Measurements from ENCODE around the gene XRCC4.

DNA sequence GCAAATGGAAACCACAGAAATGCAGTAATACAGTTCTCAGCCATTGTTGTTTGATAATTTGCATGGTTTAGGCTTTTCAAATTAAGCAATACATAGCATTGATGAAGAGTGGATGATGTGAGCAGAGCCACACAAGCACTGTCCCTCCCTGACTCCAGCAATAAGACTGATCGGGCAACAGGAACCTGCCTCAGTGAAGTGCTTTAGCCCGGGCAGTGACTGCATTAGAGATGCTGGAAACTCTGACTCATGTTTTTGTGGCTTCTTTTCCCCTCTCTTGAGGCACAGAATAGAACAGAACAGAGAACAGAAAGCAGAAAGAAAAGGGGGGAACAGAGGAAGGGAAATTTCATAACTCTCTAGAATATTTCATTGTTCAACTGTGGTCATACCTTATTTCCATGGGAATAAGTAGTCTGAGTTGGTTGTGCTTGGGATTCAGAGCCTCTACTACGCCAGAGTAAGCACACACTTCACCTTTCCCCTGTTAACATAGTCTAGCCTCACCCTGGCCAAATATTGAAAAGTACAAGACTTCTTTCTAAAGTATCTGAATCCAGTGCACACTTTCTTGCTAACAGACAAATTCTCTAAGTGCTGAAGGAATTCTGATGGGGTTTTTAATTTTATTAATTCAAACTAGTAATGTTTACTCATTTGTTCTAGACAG lies 229.4 kb downstream of the XRCC4 start:
- TF ChIP-seq, protein P1, sequence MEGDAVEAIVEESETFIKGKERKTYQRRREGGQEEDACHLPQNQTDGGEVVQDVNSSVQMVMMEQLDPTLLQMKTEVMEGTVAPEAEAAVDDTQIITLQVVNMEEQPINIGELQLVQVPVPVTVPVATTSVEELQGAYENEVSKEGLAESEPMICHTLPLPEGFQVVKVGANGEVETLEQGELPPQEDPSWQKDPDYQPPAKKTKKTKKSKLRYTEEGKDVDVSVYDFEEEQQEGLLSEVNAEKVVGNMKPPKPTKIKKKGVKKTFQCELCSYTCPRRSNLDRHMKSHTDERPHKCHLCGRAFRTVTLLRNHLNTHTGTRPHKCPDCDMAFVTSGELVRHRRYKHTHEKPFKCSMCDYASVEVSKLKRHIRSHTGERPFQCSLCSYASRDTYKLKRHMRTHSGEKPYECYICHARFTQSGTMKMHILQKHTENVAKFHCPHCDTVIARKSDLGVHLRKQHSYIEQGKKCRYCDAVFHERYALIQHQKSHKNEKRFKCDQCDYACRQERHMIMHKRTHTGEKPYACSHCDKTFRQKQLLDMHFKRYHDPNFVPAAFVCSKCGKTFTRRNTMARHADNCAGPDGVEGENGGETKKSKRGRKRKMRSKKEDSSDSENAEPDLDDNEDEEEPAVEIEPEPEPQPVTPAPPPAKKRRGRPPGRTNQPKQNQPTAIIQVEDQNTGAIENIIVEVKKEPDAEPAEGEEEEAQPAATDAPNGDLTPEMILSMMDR (IDR thresholded peaks at IDR 0.05; ENCODE audit: poor library complexity, severe bottlenecking): no peak
- no peak for TF ChIP-seq EZH2 (IDR thresholded peaks at IDR 0.05; ENCODE audit: borderline replicate concordance, insufficient read depth, low read length, poor library complexity, severe bottlenecking)
- TF ChIP-seq, protein P2, sequence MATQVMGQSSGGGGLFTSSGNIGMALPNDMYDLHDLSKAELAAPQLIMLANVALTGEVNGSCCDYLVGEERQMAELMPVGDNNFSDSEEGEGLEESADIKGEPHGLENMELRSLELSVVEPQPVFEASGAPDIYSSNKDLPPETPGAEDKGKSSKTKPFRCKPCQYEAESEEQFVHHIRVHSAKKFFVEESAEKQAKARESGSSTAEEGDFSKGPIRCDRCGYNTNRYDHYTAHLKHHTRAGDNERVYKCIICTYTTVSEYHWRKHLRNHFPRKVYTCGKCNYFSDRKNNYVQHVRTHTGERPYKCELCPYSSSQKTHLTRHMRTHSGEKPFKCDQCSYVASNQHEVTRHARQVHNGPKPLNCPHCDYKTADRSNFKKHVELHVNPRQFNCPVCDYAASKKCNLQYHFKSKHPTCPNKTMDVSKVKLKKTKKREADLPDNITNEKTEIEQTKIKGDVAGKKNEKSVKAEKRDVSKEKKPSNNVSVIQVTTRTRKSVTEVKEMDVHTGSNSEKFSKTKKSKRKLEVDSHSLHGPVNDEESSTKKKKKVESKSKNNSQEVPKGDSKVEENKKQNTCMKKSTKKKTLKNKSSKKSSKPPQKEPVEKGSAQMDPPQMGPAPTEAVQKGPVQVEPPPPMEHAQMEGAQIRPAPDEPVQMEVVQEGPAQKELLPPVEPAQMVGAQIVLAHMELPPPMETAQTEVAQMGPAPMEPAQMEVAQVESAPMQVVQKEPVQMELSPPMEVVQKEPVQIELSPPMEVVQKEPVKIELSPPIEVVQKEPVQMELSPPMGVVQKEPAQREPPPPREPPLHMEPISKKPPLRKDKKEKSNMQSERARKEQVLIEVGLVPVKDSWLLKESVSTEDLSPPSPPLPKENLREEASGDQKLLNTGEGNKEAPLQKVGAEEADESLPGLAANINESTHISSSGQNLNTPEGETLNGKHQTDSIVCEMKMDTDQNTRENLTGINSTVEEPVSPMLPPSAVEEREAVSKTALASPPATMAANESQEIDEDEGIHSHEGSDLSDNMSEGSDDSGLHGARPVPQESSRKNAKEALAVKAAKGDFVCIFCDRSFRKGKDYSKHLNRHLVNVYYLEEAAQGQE (IDR thresholded peaks at IDR 0.05; ENCODE audit: borderline replicate concordance): no peak
- TF ChIP-seq EP300 (conservative IDR thresholded peaks at IDR 0.05; ENCODE audit: poor library complexity, severe bottlenecking): no peak
- TF ChIP-seq TAF1 (IDR thresholded peaks at IDR 0.05; ENCODE audit: low read depth): no peak
- no peak for TF ChIP-seq POLR2AphosphoS5 (IDR thresholded peaks at IDR 0.05)
- no peak for TF ChIP-seq SMC3 (conservative IDR thresholded peaks at IDR 0.05; ENCODE audit: poor library complexity)
